OCI-LY3 (cell line): ENCODE measurements around the gene HHAT.

ENCODE experiments used
- H2AFZ ChIP-seq: fragments of 200-600, 300-600 bp; shearing (Covaris generic); 2 replicates; pipeline ENCODE4 v1.6.0; 2014; ENCODE audit warnings: antibody characterized with exemption, low read depth, low read length
- H3K27ac ChIP-seq: fragments of 200-600, 300-600 bp; sonication (generic); 2 replicates; pipeline ENCODE4 v1.5.1; 2014; ENCODE audit warnings: mild to moderate bottlenecking, low read length, moderate library complexity, mixed read lengths
- H3K27me3 ChIP-seq: fragments of 200-600, 300-600 bp; sonication (generic); 2 replicates; pipeline ENCODE4 v1.6.1; 2014; ENCODE audit warnings: low read depth, low read length, mixed read lengths
- H3K36me3 ChIP-seq: fragments of 200-600, 300-600 bp; sonication (generic); replicated peaks from 2 replicates; pipeline ENCODE3; 2014; ENCODE audit warnings: low read depth, low read length, mixed read lengths
- H3K4me1 ChIP-seq: fragments of 300-600, 200-600 bp; sonication (generic); 2 replicates; pipeline ENCODE4 v1.6.1; 2014; ENCODE audit warnings: low read length, mixed read lengths
- H3K4me2 ChIP-seq: fragments of 200-600, 300-600 bp; sonication (generic); 2 replicates; pipeline ENCODE4 v1.6.1; 2014; ENCODE audit warnings: low read length, mixed read lengths
- H3K4me3 ChIP-seq: fragments of 300-600, 200-600 bp; sonication (generic); 2 replicates; pipeline ENCODE4 v1.5.1; 2014; ENCODE audit warnings: antibody characterized with exemption, mild to moderate bottlenecking, low read length, moderate library complexity
- H3K79me2 ChIP-seq: fragments of 300-600, 200-600 bp; shearing (Covaris generic); 2 replicates; pipeline ENCODE4 v1.6.1; 2014; ENCODE audit warnings: mild to moderate bottlenecking, low read length, mixed read lengths
- H3K9ac ChIP-seq: fragments of 300-600, 200-600 bp; shearing (Covaris generic); 2 replicates; pipeline ENCODE4 v1.6.0; 2014; ENCODE audit warnings: mild to moderate bottlenecking, low read length, moderate library complexity
- H3K9me3 ChIP-seq: fragments of 200-600, 300-600 bp; shearing (Covaris generic); 2 replicates; pipeline ENCODE4 v1.6.1; 2014; ENCODE audit warnings: low read length, mixed read lengths; ENCODE audit not compliant: insufficient read depth
- H4K20me1 ChIP-seq: fragments of 200-600, 300-600 bp; sonication (generic); 2 replicates; pipeline ENCODE4 v1.6.1; 2016; ENCODE audit warnings: low read length, mixed read lengths; ENCODE audit not compliant: insufficient read depth
- EZH2phosphoT487 ChIP-seq: fragments of 200-600 bp; shearing (Covaris generic); IDR thresholded peaks from 2 replicates; pipeline ENCODE4 v1.6.1; 2018; ENCODE audit warnings: antibody characterized with exemption, mixed run types, low read depth
- TF ChIP-seq, protein P1 (sequence below): fragments of 200-600, 300-600 bp; sonication (generic); IDR thresholded peaks from 2 replicates; pipeline ENCODE4 v1.5.1; 2014; ENCODE audit warnings: antibody characterized with exemption, low read length, low read depth

The HHAT gene

DNA sequence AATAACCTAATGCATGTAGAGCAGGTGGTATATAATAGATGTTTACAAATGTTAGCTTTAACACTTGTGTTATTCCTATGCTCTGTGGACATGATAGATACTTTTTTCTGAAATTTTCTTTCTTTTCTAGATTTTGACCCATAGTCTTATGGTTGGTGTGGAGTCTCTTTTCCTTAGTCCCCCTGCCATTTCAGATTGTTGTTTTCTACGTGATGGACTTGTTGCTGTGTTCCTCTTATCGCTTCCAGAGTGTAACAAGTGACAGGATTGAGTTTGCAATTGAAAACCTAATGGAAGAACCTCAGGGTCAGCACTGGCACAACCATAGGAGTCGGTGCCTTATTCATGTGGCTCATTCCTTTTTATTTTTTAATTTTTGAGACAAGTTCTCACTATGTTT is 136.4 kb downstream of the HHAT start:
- no peaks in the 10 kb centered on the region for H4K20me1 ChIP-seq
- no peaks in the 10 kb centered on the region for H3K9me3 ChIP-seq
- no peaks in the 10 kb centered on the region for H3K36me3 ChIP-seq
- H3K4me2 ChIP-seq = no peak overlapping the region
- no peak overlapping the region for H3K4me3 ChIP-seq
- H3K4me1 ChIP-seq = no peaks in the 10 kb centered on the region
- H3K27me3 ChIP-seq = no peaks in the 10 kb centered on the region
- H3K9ac ChIP-seq = no peak overlapping the region
- no peak overlapping the region for H2AFZ ChIP-seq
- no peaks in the 10 kb centered on the region for H3K79me2 ChIP-seq
- TF ChIP-seq, protein P1, sequence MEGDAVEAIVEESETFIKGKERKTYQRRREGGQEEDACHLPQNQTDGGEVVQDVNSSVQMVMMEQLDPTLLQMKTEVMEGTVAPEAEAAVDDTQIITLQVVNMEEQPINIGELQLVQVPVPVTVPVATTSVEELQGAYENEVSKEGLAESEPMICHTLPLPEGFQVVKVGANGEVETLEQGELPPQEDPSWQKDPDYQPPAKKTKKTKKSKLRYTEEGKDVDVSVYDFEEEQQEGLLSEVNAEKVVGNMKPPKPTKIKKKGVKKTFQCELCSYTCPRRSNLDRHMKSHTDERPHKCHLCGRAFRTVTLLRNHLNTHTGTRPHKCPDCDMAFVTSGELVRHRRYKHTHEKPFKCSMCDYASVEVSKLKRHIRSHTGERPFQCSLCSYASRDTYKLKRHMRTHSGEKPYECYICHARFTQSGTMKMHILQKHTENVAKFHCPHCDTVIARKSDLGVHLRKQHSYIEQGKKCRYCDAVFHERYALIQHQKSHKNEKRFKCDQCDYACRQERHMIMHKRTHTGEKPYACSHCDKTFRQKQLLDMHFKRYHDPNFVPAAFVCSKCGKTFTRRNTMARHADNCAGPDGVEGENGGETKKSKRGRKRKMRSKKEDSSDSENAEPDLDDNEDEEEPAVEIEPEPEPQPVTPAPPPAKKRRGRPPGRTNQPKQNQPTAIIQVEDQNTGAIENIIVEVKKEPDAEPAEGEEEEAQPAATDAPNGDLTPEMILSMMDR = no peak
- TF ChIP-seq EZH2phosphoT487 = no peak
- no peak overlapping the region for H3K27ac ChIP-seq

DNA sequence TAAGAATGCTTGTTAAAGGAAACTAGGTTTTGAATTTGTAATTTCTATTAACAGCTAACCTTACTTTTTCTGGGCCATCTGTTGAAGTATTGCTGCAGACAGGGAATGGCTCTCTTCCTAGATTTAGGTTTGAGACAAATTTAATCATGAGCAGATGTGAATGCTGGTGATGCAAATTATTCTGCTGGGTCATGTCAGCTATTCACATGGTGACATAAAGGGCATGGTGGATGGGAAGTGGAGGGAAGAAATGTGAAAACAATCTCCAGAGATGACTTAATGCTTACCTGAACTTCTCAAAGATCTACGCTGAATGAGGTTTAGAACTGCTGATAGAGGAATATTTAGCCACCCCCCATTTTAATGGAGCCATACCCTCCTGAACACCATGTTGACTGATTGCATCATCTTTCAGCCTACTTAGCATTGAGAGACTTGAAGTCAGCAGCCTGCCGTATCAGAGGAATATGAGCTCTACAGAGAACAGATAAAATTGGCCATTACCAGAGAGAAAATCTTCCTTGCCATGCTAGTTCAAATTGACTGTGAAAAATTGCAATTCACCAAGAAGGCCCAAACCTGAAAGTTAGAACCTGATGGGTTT is 138.8 kb downstream of the HHAT start:
- H3K36me3 ChIP-seq = no peaks in the 10 kb centered on the region
- no peaks in the 10 kb centered on the region for H4K20me1 ChIP-seq
- no peak overlapping the region for H2AFZ ChIP-seq
- no peak overlapping the region for H3K4me3 ChIP-seq
- no peak overlapping the region for H3K27ac ChIP-seq
- no peaks in the 10 kb centered on the region for H3K4me1 ChIP-seq
- no peak for TF ChIP-seq EZH2phosphoT487
- TF ChIP-seq, protein P1 = no peak
- H3K27me3 ChIP-seq = 0 out of 2 replicates have a peak, but pooled peaks cover 7% of the 10 kb centered on the region
- H3K4me2 ChIP-seq = no peak overlapping the region
- no peaks in the 10 kb centered on the region for H3K9me3 ChIP-seq
- no peaks in the 10 kb centered on the region for H3K79me2 ChIP-seq
- no peak overlapping the region for H3K9ac ChIP-seq

GRCh38 chr1:210469441-210469840 is 140.7 kb downstream of the HHAT start:
- Histone ChIP-seq H2AFZ (no peak overlapping the region), H3K4me2 (no peak overlapping the region), H3K4me1 (no peaks in the 10 kb centered on the region), H3K27me3 (0 out of 2 replicates have a peak, but pooled peaks cover 11% of the 10 kb centered on the region), H3K27ac (no peak overlapping the region), H3K9ac (no peak overlapping the region), H4K20me1 (no peaks in the 10 kb centered on the region), H3K9me3 (no peaks in the 10 kb centered on the region), H3K79me2 (no peaks in the 10 kb centered on the region), H3K4me3 (no peak overlapping the region), H3K36me3 (no peaks in the 10 kb centered on the region)
- TF ChIP-seq, protein P1 = no peak
- TF ChIP-seq EZH2phosphoT487 = no peak

GRCh38 chr1:210475321-210475720 is 146.6 kb downstream of the HHAT start:
- H3K36me3 ChIP-seq = no peaks in the 10 kb centered on the region
- no peak overlapping the region for H3K4me2 ChIP-seq

More at GRCh38 chr1:210475321-210475720, 146.6 kb downstream of the HHAT start:
- Histone ChIP-seq H3K4me1 (no peaks in the 10 kb centered on the region), H3K27me3 (0 out of 2 replicates have a peak, but pooled peaks cover 11% of the 10 kb centered on the region), H3K4me3 (no peak overlapping the region), H3K9ac (no peak overlapping the region), H4K20me1 (no peaks in the 10 kb centered on the region), H2AFZ (no peak overlapping the region), H3K79me2 (no peaks in the 10 kb centered on the region), H3K9me3 (no peaks in the 10 kb centered on the region), H3K27ac (no peak overlapping the region)
- TF ChIP-seq, protein P1 = no peak
- TF ChIP-seq EZH2phosphoT487 = no peak
